ENCODE measurements around the gene NT5C2.
"Not testable (repeated sequence)": the region's sequence is repeated elsewhere in the genome, so short reads cannot be mapped to it uniquely, and the experiment has no call there.

GRCh38 chr10:103163766-103164403, 29.2 kb downstream of the NT5C2 start:
- TF ChIP-seq RAD21 (IDR thresholded peaks at IDR 0.05; ENCODE audit: low read length); MXI1 (IDR thresholded peaks at IDR 0.05; ENCODE audit: borderline replicate concordance, low read depth, low read length); CTCF (conservative IDR thresholded peaks at IDR 0.05; ENCODE audit: low read depth, low read length): not testable (repeated sequence)

All from IMR-90 (cell line).